GM13976 (cell line): ENCODE results near the gene USP17L11.
"Not testable (repeated sequence)": the region's sequence is repeated elsewhere in the genome, so short reads cannot be mapped to it uniquely, and the experiment has no call there.

Experiments used
- DNase-seq: peaks from one replicate; pipeline ENCODE4 v3.0.0; 2012; ENCODE audit warnings: low spot score
- in situ Hi-C: fragments of 300-500 bp; cut with MboI; formaldehyde crosslinking; loops from one replicate; pipeline ENCODE4 v1.12.0; 2022; ENCODE audit warnings: low sequenced_read_pairs, mixed read lengths, inconsistent platforms; ENCODE audit not compliant: unreplicated experiment

Gene USP17L11, protein sequence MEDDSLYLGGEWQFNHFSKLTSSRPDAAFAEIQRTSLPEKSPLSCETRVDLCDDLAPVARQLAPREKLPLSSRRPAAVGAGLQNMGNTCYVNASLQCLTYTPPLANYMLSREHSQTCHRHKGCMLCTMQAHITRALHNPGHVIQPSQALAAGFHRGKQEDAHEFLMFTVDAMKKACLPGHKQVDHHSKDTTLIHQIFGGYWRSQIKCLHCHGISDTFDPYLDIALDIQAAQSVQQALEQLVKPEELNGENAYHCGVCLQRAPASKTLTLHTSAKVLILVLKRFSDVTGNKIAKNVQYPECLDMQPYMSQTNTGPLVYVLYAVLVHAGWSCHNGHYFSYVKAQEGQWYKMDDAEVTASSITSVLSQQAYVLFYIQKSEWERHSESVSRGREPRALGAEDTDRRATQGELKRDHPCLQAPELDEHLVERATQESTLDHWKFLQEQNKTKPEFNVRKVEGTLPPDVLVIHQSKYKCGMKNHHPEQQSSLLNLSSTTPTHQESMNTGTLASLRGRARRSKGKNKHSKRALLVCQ

DNA sequence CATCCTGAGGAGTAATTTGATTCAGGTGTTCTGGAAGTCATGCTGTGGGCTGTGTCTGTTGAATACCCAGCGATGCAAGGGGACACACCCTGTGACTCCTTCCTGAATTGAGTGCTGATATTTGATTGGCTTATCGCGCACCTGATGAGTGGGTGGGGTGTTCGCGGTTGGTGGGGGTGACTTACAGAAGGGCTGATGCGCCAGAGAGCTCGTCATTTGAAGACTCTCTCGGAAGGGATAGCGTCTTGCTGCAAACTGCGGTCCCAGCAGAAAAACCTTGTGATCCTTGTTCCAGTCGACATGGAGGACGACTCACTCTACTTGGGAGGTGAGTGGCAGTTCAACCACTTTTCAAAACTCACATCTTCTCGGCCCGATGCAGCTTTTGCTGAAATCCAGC lies at the start of gene USP17L11:
TSS of gene USP17L11 (plus strand) at position 301 of the 400 bp plus-strand sequence. CDS start at position 301, 0 bp downstream.
- DNase-seq, in situ Hi-C loops: not testable (repeated sequence)

DNA sequence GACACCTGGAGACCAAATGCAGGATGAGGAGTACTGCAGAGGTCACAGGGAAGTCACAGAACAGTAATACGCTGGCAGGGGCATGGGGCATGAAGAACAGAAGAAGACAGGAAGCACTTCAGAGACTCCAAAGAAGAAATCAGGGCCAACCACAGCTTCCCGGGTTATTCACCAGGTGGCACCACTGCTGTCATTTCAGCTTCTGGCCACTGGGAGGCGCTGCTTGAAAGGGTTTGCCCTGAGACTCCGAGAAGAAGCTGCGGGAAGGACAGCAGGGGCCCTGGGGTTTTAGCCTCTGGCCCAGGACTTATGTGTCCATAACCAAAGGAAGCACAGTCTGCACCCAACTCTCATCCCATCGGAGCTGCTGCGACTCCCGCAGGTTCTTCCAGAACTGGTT lies 49.2 kb upstream of the USP17L11 start:
- in situ Hi-C loops, DNase-seq: not testable (repeated sequence)

DNA sequence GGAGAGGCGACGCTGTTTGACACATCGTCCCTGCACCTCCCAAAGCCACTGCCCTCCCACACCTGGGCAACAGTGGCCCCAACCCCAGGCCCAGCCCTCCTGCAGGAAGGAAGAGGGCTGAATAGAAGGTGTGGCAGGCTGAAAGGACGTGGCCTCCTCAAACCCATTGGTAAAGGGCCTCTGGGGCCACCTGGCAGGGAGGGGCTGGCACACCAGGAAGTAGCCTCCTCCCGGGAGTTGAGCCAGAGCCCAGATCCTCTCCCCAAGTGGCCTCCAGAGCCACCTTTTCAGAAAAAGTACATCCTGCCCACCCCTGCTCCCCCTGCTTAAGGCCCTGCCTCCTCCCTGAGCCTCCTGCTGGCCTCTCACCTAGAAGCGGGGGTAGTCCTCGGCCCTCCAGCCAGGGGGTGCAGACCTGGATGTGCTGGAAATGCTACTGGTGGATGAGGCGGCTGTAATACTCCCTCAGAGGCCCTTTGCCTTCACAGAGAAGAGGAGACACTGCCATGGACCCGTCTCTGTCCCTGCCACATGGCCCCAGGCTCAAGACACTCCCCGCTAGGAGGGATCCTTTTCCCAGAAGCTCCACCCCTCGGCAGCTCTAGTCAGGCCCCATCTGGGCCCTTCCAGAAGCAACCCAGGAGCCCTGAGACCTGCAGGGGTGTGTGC lies 45.3 kb upstream of the USP17L11 start, which contains the start of gene FAM90A26:
TSS of gene FAM90A26 (plus strand) at position 619 of the 669 bp plus-strand sequence. CDS start 2,764 bp downstream, outside the sequence.
- in situ Hi-C loops, DNase-seq: not testable (repeated sequence)

DNA sequence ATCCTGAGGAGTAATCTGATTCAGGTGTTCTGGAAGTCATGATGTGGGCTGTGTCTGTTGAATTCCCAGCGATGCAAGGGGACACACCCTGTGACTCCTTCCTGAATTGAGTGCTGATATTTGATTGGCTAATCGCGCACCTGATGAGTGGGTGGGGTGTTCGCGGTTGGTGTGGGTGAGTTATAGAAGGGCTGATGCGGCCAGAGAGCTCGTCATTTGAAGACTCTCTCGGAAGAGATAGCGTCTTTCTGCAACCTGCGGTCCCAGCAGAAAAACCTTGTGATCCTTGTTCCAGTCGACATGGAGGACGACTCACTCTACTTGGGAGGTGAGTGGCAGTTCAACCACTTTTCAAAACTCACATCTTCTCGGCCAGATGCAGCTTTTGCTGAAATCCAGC lies 4.8 kb upstream of the USP17L11 start, which contains the start of gene USP17L10:
TSS of gene USP17L10 (plus strand) at position 301 of the 400 bp plus-strand sequence. CDS start at position 301, 0 bp downstream.
- in situ Hi-C loops, result not testable (repeated sequence)

DNA sequence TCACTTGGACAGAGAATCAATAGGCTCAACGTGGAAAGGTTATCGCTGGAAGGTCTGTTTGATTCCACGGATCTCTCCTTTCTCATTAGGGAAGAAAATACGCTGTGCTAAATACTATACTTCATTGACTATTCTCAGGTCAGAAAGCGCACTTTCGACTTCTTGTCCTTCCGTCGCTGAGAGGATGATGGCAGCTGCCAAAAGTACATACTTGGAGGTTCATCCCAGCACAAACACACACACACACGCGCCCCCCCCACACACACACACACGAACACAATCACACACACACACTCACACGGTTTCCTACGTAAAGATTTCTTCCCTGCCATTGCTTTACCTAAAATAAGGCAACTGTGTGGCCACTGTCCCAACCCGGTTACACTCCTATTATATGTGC lies 504 bp upstream of the USP17L11 start:
- DNase-seq, in situ Hi-C loops: not testable (repeated sequence)

More for the DNA sequence above, 4.8 kb upstream of the USP17L11 start, which contains the start of gene USP17L10:
- DNase-seq, result not testable (repeated sequence)

DNA sequence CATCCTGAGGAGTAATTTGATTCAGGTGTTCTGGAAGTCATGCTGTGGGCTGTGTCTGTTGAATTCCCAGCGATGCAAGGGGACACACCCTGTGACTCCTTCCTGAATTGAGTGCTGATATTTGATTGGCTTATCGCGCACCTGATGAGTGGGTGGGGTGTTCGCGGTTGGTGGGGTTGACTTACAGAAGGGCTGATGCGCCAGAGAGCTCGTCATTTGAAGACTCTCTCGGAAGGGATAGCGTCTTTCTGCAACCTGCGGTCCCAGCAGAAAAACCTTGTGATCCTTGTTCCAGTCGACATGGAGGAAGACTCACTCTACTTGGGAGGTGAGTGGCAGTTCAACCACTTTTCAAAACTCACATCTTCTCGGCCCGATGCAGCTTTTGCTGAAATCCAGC lies 4.6 kb downstream of the USP17L11 start, which contains the start of gene USP17L12:
TSS of gene USP17L12 (plus strand) at position 301 of the 400 bp plus-strand sequence. CDS start at position 301, 0 bp downstream.
- in situ Hi-C loops, result not testable (repeated sequence)

DNA sequence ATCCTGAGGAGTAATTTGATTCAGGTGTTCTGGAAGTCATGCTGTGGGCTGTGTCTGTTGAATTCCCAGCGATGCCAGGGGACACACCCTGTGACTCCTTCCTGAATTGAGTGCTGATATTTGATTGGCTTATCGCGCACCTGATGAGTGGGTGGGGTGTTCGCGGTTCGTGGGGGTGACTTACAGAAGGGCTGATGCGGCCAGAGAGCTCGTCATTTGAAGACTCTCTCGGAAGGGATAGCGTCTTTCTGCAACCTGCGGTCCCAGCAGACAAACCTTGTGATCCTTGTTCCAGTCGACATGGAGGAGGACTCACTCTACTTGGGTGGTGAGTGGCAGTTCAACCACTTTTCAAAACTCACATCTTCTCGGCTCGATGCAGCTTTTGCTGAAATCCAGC lies 9.4 kb downstream of the USP17L11 start, which contains the start of gene USP17L13:
TSS of gene USP17L13 (plus strand) at position 301 of the 400 bp plus-strand sequence. CDS start at position 301, 0 bp downstream.
- in situ Hi-C loops, DNase-seq: not testable (repeated sequence)

More for the DNA sequence above, 4.6 kb downstream of the USP17L11 start, which contains the start of gene USP17L12:
- not testable (repeated sequence) for DNase-seq

DNA sequence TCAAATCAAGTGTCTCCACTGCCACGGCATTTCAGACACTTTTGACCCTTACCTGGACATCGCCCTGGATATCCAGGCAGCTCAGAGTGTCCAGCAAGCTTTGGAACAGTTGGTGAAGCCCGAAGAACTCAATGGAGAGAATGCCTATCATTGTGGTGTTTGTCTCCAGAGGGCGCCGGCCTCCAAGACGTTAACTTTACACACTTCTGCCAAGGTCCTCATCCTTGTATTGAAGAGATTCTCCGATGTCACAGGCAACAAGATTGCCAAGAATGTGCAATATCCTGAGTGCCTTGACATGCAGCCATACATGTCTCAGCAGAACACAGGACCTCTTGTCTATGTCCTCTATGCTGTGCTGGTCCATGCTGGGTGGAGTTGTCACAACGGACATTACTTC lies 15.0 kb downstream of the USP17L11 start:
- DNase-seq, in situ Hi-C loops: not testable (repeated sequence)

DNA sequence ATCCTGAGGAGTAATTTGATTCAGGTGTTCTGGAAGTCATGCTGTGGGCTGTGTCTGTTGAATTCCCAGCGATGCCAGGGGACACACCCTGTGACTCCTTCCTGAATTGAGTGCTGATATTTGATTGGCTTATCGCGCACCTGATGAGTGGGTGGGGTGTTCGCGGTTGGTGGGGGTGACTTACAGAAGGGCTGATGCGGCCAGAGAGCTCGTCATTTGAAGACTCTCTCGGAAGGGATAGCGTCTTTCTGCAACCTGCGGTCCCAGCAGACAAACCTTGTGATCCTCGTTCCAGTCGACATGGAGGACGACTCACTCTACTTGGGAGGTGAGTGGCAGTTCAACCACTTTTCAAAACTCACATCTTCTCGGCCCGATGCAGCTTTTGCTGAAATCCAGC lies 18.9 kb downstream of the USP17L11 start, which contains the start of gene USP17L15:
TSS of gene USP17L15 (plus strand) at position 301 of the 400 bp plus-strand sequence. CDS start at position 301, 0 bp downstream.
- DNase-seq, in situ Hi-C loops: not testable (repeated sequence)

DNA sequence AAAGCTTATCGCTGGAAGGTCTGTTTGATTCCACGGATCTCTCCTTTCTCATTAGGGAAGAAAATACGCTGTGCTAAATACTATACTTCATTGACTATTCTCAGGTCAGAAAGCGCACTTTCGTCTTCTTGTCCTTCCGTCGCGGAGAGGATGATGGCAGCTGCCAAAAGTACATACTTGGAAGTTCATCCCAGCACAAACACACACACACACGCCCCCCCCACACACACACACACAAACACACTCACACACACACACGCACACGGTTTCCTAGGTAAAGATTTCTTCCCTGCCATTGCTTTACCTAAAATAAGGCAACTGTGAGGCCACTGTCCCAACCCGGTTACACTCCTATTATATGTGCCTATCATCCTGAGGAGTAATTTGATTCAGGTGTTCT lies 23.3 kb downstream of the USP17L11 start:
- in situ Hi-C loops, result not testable (repeated sequence)

DNA sequence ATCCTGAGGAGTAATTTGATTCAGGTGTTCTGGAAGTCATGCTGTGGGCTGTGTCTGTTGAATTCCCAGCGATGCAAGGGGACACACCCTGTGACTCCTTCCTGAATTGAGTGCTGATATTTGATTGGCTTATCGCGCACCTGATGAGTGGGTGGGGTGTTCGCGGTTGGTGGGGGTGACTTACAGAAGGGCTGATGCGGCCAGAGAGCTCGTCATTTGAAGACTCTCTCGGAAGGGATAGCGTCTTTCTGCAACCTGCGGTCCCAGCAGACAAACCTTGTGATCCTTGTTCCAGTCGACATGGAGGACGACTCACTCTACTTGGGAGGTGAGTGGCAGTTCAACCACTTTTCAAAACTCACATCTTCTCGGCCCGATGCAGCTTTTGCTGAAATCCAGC lies 28.4 kb downstream of the USP17L11 start, which contains the start of gene USP17L17:
TSS of gene USP17L17 (plus strand) at position 301 of the 400 bp plus-strand sequence. CDS start at position 301, 0 bp downstream.
- DNase-seq, in situ Hi-C loops: not testable (repeated sequence)

More for the DNA sequence above, 23.3 kb downstream of the USP17L11 start:
- not testable (repeated sequence) for DNase-seq

DNA sequence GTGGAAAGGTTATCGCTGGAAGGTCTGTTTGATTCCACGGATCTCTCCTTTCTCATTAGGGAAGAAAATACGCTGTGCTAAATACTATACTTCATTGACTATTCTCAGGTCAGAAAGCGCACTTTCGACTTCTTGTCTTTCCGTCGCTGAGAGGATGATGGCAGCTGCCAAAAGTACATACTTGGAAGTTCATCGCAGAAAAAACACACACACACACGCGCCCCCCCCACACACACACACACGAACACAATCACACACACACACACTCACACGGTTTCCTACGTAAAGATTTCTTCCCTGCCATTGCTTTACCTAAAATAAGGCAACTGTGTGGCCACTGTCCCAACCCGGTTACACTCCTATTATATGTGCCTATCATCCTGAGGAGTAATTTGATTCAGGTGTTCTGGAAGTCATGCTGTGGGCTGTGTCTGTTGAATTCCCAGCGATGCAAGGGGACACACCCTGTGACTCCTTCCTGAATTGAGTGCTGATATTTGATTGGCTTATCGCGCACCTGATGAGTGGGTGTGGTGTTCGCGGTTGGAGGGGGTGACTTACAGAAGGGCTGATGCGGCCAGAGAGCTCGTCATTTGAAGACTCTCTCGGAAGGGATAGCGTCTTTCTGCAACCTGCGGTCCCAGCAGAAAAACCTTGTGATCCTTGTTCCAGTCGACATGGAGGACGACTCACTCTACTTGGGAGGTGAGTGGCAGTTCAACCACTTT lies 32.9 kb downstream of the USP17L11 start, which contains the start of gene USP17L18:
TSS of gene USP17L18 (plus strand) at position 678 of the 728 bp plus-strand sequence. CDS start at position 678, 0 bp downstream.
- DNase-seq, in situ Hi-C loops: not testable (repeated sequence)

DNA sequence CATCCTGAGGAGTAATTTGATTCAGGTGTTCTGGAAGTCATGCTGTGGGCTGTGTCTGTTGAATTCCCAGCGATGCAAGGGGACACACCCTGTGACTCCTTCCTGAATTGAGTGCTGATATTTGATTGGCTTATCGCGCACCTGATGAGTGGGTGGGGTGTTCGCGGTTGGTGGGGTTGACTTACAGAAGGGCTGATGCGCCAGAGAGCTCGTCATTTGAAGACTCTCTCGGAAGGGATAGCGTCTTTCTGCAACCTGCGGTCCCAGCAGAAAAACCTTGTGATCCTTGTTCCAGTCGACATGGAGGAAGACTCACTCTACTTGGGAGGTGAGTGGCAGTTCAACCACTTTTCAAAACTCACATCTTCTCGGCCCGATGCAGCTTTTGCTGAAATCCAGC lies 37.9 kb downstream of the USP17L11 start, which contains the start of gene USP17L19:
TSS of gene USP17L19 (plus strand) at position 301 of the 400 bp plus-strand sequence. CDS start at position 301, 0 bp downstream.
- in situ Hi-C loops, DNase-seq: not testable (repeated sequence)

DNA sequence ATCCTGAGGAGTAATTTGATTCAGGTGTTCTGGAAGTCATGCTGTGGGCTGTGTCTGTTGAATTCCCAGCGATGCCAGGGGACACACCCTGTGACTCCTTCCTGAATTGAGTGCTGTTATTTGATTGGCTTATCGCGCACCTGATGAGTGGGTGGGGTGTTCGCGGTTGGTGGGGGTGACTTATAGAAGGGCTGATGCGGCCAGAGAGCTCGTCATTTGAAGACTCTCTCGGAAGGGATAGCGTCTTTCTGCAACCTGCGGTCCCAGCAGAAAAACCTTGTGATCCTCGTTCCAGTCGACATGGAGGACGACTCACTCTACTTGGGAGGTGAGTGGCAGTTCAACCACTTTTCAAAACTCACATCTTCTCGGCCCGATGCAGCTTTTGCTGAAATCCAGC lies 42.6 kb downstream of the USP17L11 start, which contains the start of gene USP17L20:
TSS of gene USP17L20 (plus strand) at position 301 of the 400 bp plus-strand sequence. CDS start at position 301, 0 bp downstream.
- in situ Hi-C loops, DNase-seq: not testable (repeated sequence)

DNA sequence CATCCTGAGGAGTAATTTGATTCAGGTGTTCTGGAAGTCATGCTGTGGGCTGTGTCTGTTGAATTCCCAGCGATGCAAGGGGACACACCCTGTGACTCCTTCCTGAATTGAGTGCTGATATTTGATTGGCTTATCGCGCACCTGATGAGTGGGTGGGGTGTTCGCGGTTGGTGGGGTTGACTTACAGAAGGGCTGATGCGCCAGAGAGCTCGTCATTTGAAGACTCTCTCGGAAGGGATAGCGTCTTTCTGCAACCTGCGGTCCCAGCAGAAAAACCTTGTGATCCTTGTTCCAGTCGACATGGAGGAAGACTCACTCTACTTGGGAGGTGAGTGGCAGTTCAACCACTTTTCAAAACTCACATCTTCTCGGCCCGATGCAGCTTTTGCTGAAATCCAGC lies 47.4 kb downstream of the USP17L11 start, which contains the start of gene USP17L21:
TSS of gene USP17L21 (plus strand) at position 301 of the 400 bp plus-strand sequence. CDS start at position 301, 0 bp downstream.
- DNase-seq, in situ Hi-C loops: not testable (repeated sequence)
